ENCODE data around the gene ACSL5. TPM values are rescaled to one million over a fixed set of nuclear protein-coding genes. Genes with fewer than 3 reads are reported as not detected.
"Not testable (repeated sequence)": the region's sequence is repeated elsewhere in the genome, so short reads cannot be mapped to it uniquely, and the experiment has no call there.

ACSL5 gene
- total RNA-seq, 1 donor from 2014 or later, result 64.2 TPM

GRCh38 chr10:112412696-112413095, 38.8 kb downstream of the ACSL5 start:
- no peak for DNase-seq

- no peak for DNase-seq
Measured at GRCh38 chr10:112421731-112422130, 47.8 kb downstream of the ACSL5 start.

- no peak for DNase-seq
Measured at GRCh38 chr10:112424651-112425050, 50.7 kb downstream of the ACSL5 start.

GRCh38 chr10:112426111-112426510, 52.2 kb downstream of the ACSL5 start:
- DNase-seq, result no peak

- DNase-seq, result no peak
Measured at GRCh38 chr10:112429147-112429546, 55.2 kb downstream of the ACSL5 start.

- DNase-seq, result no peak
Measured at GRCh38 chr10:112429654-112430230, 55.8 kb downstream of the ACSL5 start.

- no peak for DNase-seq
Measured at GRCh38 chr10:112433136-112433535, 59.2 kb downstream of the ACSL5 start.

- DNase-seq, result peak; percentile 71
Measured at GRCh38 chr10:112434988-112435619, 61.2 kb downstream of the ACSL5 start.

- no peak for DNase-seq
Measured at GRCh38 chr10:112438356-112438755, 64.4 kb downstream of the ACSL5 start.

GRCh38 chr10:112441520-112441919, 67.6 kb downstream of the ACSL5 start:
- no peak for DNase-seq

GRCh38 chr10:112442063-112442462, 68.1 kb downstream of the ACSL5 start:
- DNase-seq, result no peak

GRCh38 chr10:112446055-112446854, 72.3 kb downstream of the ACSL5 start:
- peak; percentile 31 for DNase-seq

GRCh38 chr10:112446855-112447619, 73.1 kb downstream of the ACSL5 start, which contains the start of the genes VTI1A and ZDHHC6:
VTI1A (plus strand) TSS chr10:112447215; CDS start chr10:112447374, 159 bp downstream.
ZDHHC6 (minus strand) TSS chr10:112446914; CDS start chr10:112445436, 1,478 bp downstream.
- peak; percentile 90 for DNase-seq

GRCh38 chr10:112447620-112447928, 73.7 kb downstream of the ACSL5 start:
- no peak for DNase-seq

- no peak for DNase-seq
Measured at GRCh38 chr10:112448888-112449287, 75.0 kb downstream of the ACSL5 start.

- DNase-seq, result no peak
Measured at GRCh38 chr10:112454910-112455779, 81.2 kb downstream of the ACSL5 start.

GRCh38 chr10:112456533-112456932, 82.6 kb downstream of the ACSL5 start:
- no peak for DNase-seq

GRCh38 chr10:112460366-112460765, 86.5 kb downstream of the ACSL5 start:
- no peak for DNase-seq

- peak; percentile 25 for DNase-seq
Measured at GRCh38 chr10:112461029-112461887, 87.3 kb downstream of the ACSL5 start.

- not testable (repeated sequence) for DNase-seq
Measured at GRCh38 chr10:112464074-112464473, 90.2 kb downstream of the ACSL5 start.

- no peak for DNase-seq
Measured at GRCh38 chr10:112465299-112465883, 91.5 kb downstream of the ACSL5 start.

Data from dermis blood vessel endothelial cell (primary cell).